Measurements from ENCODE around the gene ZFP62.

DNA sequence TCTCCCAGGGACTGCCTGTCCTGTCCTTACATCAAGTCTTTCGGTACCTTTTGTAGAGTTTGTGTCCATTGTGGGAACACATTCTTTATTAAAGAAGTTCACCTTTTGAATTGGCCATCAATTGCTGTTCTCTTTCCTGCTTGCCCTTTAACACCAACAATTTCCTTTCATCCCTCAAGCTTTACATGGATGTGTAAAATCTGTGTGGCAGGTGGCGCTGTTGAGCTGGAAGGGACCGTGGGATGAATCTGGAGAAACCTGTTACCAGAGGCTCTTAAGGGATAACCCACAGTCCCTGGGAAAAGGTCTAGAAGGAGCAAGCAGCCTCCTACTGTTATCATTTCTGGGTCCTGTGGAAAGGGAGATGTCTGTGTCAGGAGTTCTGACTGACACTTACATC, 7.9 kb upstream of the ZFP62 start:
- TF ChIP-seq, protein P1, sequence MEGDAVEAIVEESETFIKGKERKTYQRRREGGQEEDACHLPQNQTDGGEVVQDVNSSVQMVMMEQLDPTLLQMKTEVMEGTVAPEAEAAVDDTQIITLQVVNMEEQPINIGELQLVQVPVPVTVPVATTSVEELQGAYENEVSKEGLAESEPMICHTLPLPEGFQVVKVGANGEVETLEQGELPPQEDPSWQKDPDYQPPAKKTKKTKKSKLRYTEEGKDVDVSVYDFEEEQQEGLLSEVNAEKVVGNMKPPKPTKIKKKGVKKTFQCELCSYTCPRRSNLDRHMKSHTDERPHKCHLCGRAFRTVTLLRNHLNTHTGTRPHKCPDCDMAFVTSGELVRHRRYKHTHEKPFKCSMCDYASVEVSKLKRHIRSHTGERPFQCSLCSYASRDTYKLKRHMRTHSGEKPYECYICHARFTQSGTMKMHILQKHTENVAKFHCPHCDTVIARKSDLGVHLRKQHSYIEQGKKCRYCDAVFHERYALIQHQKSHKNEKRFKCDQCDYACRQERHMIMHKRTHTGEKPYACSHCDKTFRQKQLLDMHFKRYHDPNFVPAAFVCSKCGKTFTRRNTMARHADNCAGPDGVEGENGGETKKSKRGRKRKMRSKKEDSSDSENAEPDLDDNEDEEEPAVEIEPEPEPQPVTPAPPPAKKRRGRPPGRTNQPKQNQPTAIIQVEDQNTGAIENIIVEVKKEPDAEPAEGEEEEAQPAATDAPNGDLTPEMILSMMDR (IDR thresholded peaks at IDR 0.05; ENCODE audit: low read length), result peak; percentile 89
- no peak for TF ChIP-seq EZH2 (IDR thresholded peaks at IDR 0.05; ENCODE audit: borderline replicate concordance, low read length)

Data from OCI-LY1 (cell line).